ENCODE results near the gene LPP.

The LPP gene

DNA sequence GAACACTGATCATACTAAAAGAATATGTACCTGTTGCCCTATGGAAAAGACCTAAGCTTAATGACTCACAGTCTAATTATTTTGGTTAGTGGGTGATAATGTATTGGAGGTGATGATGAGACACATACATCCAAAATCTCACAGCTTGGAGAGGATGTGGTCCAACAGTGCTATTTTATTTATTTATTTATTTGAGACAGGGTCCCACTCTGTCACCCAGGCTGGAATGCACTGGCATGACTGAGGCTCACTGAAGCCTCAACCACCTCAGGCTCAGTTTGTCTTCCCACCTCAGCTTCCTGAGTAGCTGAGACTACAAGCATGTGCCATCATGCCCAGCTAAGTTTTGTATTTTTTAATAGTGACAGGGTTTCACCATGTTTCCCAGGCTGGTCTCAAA is 35.0 kb downstream of the LPP start:
- CTCF ChIA-PET: interaction anchor here (0.6 kb wide), 1 partner anchor 277 kb away, joined by 5 read pairs; no protein-coding TSS in a partner anchor
- TF ChIP-seq FOXM1 (IDR thresholded peaks at IDR 0.05; ENCODE audit: borderline replicate concordance) (no peak), ZNF384 (IDR thresholded peaks at IDR 0.05) (no peak), ARNT (IDR thresholded peaks at IDR 0.05) (no peak), BHLHE40 (IDR thresholded peaks at IDR 0.05; ENCODE audit: borderline replicate concordance) (no peak), NFRKB (IDR thresholded peaks at IDR 0.05) (no peak), HDGF (IDR thresholded peaks at IDR 0.05; ENCODE audit: borderline replicate concordance) (no peak), L3MBTL2 (conservative IDR thresholded peaks at IDR 0.05) (no peak), ELF4 (IDR thresholded peaks at IDR 0.05) (no peak), FOXA1 (IDR thresholded peaks at IDR 0.05) (no peak), SP1 (IDR thresholded peaks at IDR 0.05) (no peak), FOXK2 (IDR thresholded peaks at IDR 0.05) (no peak), TARDBP (IDR thresholded peaks at IDR 0.05) (no peak)
- POLR2A ChIA-PET: no interaction called here
- no peak for DNase-seq (ENCODE audit: extremely low spot score)

GRCh38 chr3:188191460-188191859 is 37.5 kb downstream of the LPP start:
- ChIA-PET CTCF (no interaction called here), POLR2A (no interaction called here)
- DNase-seq (ENCODE audit: extremely low spot score): no peak
- TF ChIP-seq SUZ12 (IDR thresholded peaks at IDR 0.05) (no peak), SP1 (IDR thresholded peaks at IDR 0.05) (no peak), BHLHE40 (IDR thresholded peaks at IDR 0.05; ENCODE audit: borderline replicate concordance) (no peak), FOXA1 (IDR thresholded peaks at IDR 0.05) (no peak), L3MBTL2 (conservative IDR thresholded peaks at IDR 0.05) (no peak), FOXM1 (IDR thresholded peaks at IDR 0.05; ENCODE audit: borderline replicate concordance) (no peak), ELF4 (IDR thresholded peaks at IDR 0.05) (no peak), TARDBP (IDR thresholded peaks at IDR 0.05) (no peak), FOXK2 (IDR thresholded peaks at IDR 0.05) (no peak), ARNT (IDR thresholded peaks at IDR 0.05) (no peak), PKNOX1 (IDR thresholded peaks at IDR 0.05) (no peak), ZNF384 (IDR thresholded peaks at IDR 0.05) (no peak), LEF1 (IDR thresholded peaks at IDR 0.05; ENCODE audit: borderline replicate concordance) (no peak), CTBP1 (IDR thresholded peaks at IDR 0.05; ENCODE audit: borderline replicate concordance) (no peak), NFRKB (IDR thresholded peaks at IDR 0.05) (no peak), HDGF (IDR thresholded peaks at IDR 0.05; ENCODE audit: borderline replicate concordance) (no peak)

DNA sequence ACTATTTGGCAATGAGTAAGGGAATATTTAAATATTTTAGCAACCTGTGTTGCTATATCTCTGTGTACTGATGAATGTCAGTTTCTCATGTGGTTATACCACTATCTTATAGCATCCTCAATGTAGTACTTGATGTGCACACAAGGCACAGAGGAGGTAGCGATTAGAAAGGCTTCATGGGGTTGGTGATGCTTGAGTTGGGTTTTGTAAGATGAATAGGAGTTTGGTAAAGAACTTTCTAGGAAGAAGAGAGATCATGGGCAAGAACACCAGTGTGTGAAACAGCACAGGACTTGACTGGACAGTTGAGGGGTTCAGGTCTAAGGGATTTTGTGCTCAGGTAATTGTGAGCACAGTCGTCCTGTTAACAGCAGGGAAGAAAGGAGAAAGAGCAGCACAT is 38.1 kb downstream of the LPP start:
- CTCF ChIA-PET: no interaction called here
- TF ChIP-seq BHLHE40 (IDR thresholded peaks at IDR 0.05; ENCODE audit: borderline replicate concordance) (no peak), FOXA1 (IDR thresholded peaks at IDR 0.05) (no peak), CTBP1 (IDR thresholded peaks at IDR 0.05; ENCODE audit: borderline replicate concordance) (no peak)
- no peak for DNase-seq (ENCODE audit: extremely low spot score)
- POLR2A ChIA-PET: no interaction called here

DNA sequence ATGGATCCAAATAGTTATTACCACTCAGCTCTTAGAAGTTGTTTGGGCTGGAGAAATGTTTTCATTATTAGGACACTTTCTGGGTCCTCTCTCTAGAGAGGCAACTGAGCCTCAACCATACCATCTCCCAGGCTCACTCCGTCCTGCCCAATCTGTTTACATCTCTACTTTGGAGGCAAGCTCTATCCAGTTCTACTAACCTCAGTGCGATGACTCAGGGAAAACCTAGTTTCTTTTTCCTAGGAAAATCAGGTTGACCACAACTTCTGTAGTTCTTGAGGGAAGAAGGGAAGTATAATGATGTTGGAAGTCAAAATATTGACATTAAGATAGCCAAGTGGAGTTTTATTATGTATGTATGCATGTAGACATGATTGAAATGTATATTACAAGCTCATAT is 40.4 kb downstream of the LPP start:
- DNase-seq (ENCODE audit: extremely low spot score): no peak
- CTCF ChIA-PET: no interaction called here
- no peak for TF ChIP-seq CTBP1 (IDR thresholded peaks at IDR 0.05; ENCODE audit: borderline replicate concordance)
- no peak for TF ChIP-seq L3MBTL2 (conservative IDR thresholded peaks at IDR 0.05)
- TF ChIP-seq FOXA1 (IDR thresholded peaks at IDR 0.05): no peak
- no peak for TF ChIP-seq FOXK2 (IDR thresholded peaks at IDR 0.05)
- TF ChIP-seq FOXM1 (IDR thresholded peaks at IDR 0.05; ENCODE audit: borderline replicate concordance): no peak
- no peak for TF ChIP-seq PKNOX1 (IDR thresholded peaks at IDR 0.05)
- TF ChIP-seq ARNT (IDR thresholded peaks at IDR 0.05): no peak
- no peak for TF ChIP-seq HDGF (IDR thresholded peaks at IDR 0.05; ENCODE audit: borderline replicate concordance)
- POLR2A ChIA-PET: no interaction called here

DNA sequence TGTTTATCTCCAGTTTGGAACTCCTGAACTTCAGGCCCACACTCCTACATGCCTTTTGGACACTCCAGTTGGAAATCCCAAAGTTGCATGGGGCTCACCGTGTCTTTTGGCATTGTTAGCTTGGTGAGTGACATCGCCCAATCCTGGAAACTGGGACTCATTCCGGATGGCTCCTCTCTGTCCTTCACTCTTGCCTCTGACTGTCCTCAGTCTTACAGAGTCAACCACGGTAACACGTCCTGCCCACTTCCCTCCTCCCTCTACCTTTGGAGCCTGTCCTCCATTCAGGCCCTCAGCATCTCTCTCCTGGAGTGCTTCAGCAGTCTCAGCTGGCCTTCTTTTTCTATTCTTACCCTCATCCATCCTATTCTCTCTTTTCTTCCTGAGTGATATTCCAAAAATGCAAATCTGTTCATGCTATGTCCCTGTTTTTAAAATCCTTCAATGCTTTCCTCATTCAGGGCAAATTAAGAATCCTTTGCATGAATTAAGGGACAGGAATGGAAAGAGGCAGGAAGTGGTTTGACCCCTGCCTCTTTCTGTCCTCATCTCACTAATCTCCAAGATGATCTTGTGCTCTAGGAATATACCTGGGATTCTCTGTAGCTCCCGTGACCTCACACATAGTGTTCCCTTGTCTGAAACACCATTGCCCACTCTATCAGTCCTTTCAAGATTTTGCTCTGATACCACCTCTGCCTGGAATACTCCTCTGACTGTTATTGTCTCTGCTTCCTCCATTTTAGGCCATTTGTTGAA is 42.5 kb downstream of the LPP start:
- TF ChIP-seq FOXA1 (IDR thresholded peaks at IDR 0.05) (no peak), CTBP1 (IDR thresholded peaks at IDR 0.05; ENCODE audit: borderline replicate concordance) (no peak), FOXM1 (IDR thresholded peaks at IDR 0.05; ENCODE audit: borderline replicate concordance) (no peak), L3MBTL2 (conservative IDR thresholded peaks at IDR 0.05) (no peak), BHLHE40 (IDR thresholded peaks at IDR 0.05; ENCODE audit: borderline replicate concordance) (no peak), PKNOX1 (IDR thresholded peaks at IDR 0.05) (no peak), ELF4 (IDR thresholded peaks at IDR 0.05) (no peak), SP1 (IDR thresholded peaks at IDR 0.05) (no peak), TARDBP (IDR thresholded peaks at IDR 0.05) (no peak), HDGF (IDR thresholded peaks at IDR 0.05; ENCODE audit: borderline replicate concordance) (no peak), NFRKB (IDR thresholded peaks at IDR 0.05) (no peak), FOXK2 (IDR thresholded peaks at IDR 0.05) (no peak), LEF1 (IDR thresholded peaks at IDR 0.05; ENCODE audit: borderline replicate concordance) (no peak), ZNF384 (IDR thresholded peaks at IDR 0.05) (no peak), SUZ12 (IDR thresholded peaks at IDR 0.05) (no peak), ARNT (IDR thresholded peaks at IDR 0.05) (no peak)
- CTCF ChIA-PET: no interaction called here
- POLR2A ChIA-PET: no interaction called here
- DNase-seq (ENCODE audit: extremely low spot score): no peak

DNA sequence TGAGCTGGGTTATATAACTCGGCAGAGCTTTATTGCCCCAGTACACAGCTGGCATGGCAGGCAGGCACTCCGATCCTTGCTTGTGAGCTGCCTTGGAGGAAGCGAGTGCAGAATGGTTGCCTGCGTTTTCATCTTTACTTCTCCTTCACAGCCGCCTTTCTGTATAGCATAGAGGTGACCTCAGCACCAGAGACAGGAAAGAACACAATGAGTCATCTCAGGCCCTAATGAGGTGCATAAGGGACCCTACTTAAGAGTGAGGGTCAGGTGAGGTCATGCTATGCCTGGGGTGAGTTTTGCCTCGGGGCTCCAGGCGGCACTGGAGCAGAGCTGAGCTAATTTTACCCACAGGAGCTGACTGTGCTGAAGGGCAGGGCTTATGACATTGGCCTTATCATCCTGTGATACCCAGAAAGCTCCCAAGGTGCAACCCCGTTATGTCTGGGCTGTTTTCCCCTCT is 43.5 kb downstream of the LPP start:
- TF ChIP-seq HDGF (IDR thresholded peaks at IDR 0.05; ENCODE audit: borderline replicate concordance): no peak
- no peak for TF ChIP-seq ZNF384 (IDR thresholded peaks at IDR 0.05)
- TF ChIP-seq FOXA1 (IDR thresholded peaks at IDR 0.05): no peak
- no peak for TF ChIP-seq SUZ12 (IDR thresholded peaks at IDR 0.05)
- TF ChIP-seq FOXM1 (IDR thresholded peaks at IDR 0.05; ENCODE audit: borderline replicate concordance): no peak
- TF ChIP-seq LEF1 (IDR thresholded peaks at IDR 0.05; ENCODE audit: borderline replicate concordance): no peak
- no peak for TF ChIP-seq SP1 (IDR thresholded peaks at IDR 0.05)
- TF ChIP-seq ELF4 (IDR thresholded peaks at IDR 0.05): no peak
- no peak for TF ChIP-seq BHLHE40 (IDR thresholded peaks at IDR 0.05; ENCODE audit: borderline replicate concordance)
- no peak for TF ChIP-seq FOXK2 (IDR thresholded peaks at IDR 0.05)
- no peak for TF ChIP-seq ARNT (IDR thresholded peaks at IDR 0.05)
- TF ChIP-seq NFRKB (IDR thresholded peaks at IDR 0.05): no peak
- TF ChIP-seq TARDBP (IDR thresholded peaks at IDR 0.05): no peak
- no peak for TF ChIP-seq PKNOX1 (IDR thresholded peaks at IDR 0.05)
- no peak for TF ChIP-seq CTBP1 (IDR thresholded peaks at IDR 0.05; ENCODE audit: borderline replicate concordance)
- TF ChIP-seq L3MBTL2 (conservative IDR thresholded peaks at IDR 0.05): no peak
- no peak for DNase-seq (ENCODE audit: extremely low spot score)
- ChIA-PET CTCF (no interaction called here), POLR2A (no interaction called here)
